Hematopoietic multipotent progenitor cell treated with erythropoietin and hydrocortisone succinate and interleukin-3 and kit ligand, for 6 days (in vitro differentiated cells): ENCODE measurements around the gene TEAD2.
"Not testable (repeated sequence)": the region's sequence is repeated elsewhere in the genome, so short reads cannot be mapped to it uniquely, and the experiment has no call there.

Experiments
- DNase-seq: peaks from one replicate; pipeline ENCODE4 v3.0.0-alpha.2; 2015

TEAD2 gene

DNA sequence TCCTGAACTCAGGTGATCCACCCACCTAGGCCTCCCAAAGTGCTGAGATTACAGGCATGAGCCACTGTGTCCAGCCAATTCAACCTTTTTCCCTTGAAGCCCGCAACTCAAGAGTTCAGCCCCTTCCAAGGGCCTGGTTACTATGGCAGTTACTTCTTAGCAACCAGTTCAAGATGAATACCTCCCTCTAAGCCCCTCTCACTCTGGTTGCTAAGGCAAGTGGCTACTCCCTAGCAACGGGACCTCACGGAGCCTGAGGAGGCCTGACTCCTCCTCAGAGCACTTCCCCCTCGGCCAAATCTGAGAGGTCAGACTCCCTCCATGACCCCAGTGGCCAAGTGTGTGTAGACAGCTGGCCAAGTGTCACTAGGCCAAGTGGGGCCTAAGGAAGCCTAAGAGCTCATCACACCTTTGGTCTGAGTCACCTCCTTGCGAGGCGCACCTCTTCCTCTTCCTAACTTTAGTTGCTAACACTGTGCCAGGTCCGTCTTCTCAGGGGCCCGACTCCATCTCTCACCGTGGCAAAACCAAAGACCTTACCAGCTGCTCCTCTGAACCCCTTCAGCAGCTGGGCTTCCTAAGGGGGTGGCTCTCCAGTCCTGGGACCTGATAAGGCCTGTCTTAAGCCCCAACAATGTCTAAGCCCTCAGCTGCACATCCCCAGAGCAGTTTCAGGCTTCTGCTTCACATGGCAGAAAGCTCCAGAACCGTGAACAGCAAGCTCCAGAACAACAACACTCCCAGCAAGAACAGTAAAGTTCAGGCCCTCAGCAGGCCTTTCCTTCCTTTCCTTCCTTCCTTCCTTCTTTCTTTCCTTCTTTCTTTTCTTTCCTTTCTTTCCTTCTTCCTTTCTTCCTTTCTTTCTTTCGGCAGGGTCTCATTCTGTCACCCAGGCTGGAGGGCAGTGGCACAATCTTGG, 17.5 kb downstream of the TEAD2 start:
- DNase-seq, result no peak

DNA sequence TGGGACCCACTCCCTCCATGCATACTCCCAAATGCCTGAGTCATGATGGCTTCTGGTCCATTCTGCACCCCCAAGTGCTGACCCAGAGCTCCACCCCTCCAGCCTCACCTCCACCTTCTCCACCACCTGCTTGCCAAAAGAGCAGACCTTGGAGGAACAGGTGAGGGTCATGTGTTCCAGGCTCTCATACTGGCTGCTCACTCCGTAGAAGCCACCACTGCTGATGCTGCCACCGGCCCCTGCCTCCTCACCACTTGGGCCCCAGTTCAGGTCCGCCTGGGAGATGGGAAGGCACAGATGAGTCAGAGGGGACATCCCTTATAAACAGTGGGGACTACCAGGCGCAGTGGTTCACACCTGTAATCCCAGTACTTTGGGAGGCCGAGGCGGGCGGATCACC, 19.1 kb downstream of the TEAD2 start:
- DNase-seq, result no peak

DNA sequence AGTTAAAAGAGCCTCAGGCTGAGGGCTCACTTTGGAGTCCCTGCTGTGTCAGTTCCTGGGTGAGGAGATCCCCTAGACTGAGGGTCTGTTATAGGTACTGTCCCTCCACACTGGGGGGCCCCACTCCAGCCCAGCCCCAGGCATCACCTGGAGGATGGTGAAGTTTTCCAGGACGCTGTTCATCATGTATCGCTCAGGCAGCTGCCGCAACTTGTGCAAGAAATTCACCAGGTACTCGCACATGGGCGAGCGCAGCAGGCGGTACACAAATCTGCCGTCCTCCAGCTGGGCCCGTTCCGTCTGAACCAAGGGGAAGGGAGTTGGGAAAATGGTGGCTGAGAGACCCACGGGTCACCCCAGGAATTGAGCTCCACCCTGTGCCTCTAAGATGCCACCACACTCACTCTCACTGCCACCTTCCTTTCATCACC, 19.9 kb downstream of the TEAD2 start:
- DNase-seq, result no peak

DNA sequence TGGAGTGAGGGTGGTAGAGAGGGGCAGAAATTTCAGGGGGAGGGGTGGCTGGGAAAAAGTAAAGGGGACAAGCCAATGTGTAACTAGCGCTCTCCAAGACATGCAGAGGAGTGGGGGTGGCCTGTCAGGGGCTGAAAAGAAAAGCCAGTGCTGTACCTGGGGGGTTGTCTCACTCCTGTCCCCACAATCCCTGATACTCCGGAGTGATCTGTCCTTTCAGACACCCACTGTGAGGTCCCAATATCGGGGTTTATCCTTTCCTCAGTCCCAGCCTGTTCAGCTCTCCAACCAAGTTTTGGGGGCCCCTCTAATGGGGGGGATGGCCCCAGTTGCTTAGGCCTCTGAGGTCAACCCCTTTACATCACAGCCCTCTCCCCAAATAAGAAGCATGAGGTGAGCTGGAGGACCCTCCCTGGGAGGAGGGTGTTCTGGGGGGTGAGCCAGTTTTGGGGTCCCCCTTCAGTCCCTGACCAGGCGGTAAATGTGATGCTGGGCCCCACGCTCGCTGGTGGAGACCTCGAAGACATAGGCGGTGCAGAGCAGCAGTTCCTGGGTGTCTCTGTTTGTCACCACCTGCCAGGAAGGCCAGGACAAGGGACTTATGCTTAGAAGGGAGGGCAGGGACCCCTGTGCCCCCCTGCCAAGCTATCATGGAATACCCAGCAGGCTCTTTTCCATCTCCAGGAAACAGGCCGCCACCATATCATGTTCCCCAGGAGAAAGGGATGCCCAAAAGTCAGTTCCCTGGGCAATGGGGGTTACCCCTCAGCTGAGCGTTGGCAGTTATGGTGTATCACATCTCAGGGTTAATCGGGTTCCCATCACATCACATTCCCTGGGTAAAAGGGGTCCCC, 21.1 kb downstream of the TEAD2 start:
- no peak for DNase-seq

DNA sequence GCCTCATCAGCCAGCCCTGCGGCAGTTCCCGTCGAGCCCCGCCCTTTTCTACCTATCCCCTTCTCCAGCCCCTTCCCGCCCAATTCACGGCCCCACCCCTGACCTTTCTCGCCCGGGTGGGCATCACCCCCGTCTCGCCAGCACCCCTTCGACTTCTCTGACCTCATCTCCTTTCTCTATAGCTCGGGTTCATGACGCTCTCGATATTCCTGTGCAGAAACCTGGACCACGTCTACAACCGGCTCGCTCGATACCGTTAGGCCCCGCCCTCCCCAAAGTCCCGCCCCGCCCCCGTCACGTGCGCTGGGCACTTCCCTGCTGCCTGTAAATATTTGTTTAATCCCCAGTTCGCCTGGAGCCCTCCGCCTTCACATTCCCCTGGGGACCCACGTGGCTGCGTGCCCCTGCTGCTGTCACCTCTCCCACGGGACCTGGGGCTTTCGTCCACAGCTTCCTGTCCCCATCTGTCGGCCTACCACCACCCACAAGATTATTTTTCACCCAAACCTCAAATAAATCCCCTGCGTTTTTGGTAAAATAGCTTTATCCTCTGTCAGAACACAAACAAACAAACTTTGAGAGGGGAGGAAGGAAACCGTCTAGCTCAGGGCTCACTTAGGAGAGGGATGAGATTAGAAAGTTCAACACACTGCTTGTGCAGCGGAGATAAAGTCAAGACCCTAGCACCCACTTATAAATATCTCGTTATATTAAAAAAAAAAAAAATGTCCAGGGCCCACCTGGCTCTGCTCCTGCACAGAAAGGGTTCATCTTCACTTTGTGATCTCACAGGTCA, 21.9 kb downstream of the TEAD2 start:
- DNase-seq, result no peak

DNA sequence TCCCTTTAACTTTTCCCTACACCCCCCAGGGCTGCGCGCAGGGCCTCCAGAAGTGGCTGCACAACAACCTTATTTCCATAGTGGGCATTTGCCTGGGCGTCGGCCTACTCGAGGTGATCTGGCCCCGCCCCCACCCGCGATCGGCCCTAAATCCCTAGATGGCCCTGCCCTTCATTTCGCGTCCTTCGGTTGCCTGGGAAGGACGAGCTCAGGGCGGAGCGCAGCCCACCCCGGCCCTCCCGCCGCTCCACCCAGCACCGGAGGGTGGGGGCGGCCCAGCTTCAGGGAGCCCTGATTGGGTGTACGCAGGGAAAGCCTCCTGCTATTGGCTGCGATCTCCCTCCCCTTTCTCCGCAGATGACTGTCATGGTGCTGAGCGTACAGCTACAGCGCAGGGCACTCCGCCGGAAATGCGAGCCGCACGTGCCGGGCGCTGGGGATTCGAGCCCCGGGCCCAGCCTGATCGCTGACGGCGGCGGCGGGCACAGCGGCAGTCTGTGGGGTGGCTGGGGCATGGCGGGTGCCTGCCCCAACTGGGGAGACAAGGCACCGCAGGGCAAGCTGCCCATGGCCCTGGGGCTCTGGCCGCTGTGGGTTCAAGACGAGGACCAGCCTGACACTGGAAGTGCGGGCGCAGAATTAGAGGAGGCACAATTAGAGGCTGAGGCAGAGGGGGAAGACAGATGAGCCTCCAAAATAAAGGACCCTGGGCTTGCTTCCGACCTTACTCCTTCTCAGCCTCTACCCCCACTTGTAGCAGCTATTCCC, 22.7 kb downstream of the TEAD2 start:
- DNase-seq, result no peak

DNA sequence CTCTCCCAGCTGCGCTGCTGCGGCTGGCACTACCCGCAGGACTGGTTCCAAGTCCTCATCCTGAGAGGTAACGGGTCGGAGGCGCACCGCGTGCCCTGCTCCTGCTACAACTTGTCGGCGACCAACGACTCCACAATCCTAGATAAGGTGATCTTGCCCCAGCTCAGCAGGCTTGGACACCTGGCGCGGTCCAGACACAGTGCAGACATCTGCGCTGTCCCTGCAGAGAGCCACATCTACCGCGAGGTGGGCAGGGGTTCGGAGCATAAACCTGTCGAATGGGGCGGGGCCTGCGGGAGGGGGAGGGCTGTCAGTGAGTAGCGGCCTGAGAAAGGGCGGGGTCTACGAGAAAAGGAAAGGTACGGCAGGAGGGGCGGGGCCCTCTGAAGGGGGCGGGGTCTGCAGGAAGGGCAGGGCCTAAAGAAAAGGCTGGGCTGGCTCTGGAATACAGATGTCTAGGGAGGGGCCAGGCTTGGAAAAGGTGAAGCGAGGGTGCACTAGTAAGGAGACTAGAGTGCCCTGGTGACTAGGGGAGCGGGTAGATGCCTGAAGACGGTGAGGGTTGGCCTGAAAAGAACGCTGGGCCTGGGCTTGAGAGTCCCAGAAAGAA, 23.4 kb downstream of the TEAD2 start:
- DNase-seq, result peak; percentile 38

DNA sequence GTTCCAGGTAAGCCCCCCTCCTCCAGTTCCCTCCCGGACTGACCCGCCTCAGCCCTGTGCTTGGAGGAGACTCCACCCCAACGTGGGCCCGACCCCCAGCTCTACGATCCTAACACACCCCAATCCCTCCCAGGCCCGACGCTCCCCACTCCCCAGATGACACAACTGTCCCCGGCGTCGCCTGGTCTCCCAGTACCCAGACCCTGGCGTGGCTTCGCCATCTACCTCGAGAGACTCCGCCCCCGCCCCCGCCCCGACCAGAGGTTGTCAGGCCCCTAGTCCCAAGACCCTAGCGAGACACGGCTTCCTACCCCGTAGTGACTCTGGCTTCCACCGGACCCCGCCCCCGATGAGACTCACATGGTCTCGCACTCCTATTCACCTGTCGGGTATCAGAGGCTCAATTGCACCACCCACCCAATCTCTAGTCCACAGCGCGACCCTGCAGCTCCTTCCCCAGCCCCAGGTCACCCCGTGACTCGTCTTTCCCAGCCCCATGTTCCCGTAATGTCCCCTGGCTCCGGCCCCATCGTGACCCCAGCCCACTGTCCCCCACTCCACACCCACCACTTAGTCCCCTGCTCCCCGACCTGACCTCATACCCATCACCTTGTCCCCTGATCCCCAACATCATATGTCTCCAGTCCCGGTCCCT, 24.1 kb downstream of the TEAD2 start:
- no peak for DNase-seq

DNA sequence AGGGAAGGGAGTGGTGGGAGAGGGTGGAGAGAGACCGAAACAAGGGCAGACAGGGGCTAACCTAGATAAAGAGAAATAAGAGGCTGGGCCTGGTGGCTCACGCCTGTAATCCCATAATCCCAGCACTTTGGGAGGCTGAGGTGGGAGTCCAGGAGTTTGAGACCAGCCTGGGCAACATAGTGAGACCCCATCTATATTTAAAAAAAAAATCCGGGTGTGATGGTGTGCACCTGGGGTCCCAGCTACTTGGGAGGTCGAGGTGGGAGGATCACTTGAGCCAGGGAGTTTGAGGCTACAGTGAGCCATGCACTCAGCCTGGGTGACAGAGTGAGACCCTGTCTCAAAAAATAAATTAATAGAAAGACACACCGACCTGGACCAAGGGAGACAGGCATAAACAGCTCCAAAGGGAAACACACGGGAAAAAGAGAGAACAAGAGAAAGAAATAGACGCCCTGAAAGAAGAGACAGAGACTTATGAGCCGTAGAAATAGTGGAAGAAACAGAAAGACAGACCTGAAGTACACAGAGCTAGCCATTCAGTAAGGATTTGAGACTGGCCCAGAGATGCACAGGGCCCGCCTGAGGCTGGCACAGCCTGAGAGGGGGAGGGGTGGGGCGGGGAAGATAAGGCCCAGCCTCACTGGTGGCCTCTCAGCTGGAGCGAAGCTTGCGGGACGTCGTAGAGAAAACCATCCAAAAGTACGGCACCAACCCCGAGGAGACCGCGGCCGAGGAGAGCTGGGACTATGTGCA, 24.8 kb downstream of the TEAD2 start:
- DNase-seq, result no peak

DNA sequence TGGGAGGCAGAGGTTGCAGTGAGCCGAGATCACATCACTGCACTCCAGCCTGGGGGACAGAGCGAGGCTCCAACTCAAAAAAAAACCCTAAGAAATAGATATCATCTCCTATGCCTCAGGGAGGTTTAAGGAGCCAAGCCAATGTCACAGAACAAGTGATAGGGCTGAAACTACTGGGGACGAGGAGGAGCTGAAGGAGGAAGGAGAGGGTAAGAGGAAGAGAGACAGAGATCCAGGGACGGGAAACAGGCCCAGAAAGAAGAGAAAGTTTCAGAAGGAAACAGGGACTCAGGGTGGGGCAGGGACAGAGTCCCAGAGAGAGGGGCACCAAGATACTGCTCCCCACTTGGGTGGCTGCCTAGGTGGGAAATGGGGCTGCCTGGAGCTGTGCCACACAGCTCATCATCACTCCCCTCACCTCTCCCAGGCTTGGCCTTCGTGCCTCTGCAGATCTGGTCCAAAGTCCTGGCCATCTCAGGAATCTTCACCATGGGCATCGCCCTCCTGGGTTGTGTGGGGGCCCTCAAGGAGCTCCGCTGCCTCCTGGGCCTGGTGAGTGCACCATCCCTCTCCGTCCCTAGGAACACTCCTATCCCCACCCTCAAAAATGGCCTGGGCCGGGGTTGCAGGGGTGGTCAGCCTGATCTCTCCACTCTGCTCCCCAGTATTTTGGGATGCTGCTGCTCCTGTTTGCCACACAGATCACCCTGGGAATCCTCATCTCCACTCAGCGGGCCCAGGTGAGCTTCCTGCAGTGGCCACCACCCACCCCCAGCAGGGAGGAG, 25.5 kb downstream of the TEAD2 start:
- no peak for DNase-seq

DNA sequence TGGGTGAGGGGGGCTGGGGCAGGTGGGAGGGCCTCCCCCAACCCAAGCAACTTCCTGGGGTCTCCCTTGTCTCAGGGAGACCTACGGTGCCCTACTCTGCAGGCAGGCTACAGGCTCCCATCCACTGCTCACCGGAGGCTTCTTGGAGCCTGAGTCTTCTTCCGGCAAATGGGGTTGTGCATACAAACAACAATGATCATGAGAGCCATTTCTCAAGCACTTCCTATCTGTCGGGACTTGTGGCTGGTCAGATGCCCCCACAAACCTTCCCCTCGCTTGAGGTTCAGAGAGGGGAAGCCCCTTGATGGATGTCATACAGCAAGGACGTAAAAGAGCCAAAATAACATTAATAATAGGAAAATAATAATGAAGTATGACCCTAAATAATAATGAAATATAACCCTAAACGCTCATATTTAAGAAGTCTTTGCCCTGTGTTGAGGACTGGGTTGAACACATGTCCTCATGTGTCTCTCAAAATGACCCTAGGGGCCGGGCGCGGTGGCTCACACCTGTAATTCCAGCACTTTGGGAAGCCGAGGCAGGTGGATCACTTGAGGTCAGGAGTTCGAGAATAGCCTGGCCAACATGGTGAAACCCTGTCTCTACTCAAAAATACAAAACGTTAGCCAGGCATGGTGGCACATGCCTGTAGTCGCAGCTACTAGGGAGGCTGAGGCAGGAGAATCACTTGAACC, 26.3 kb downstream of the TEAD2 start:
- peak; percentile 57 for DNase-seq

DNA sequence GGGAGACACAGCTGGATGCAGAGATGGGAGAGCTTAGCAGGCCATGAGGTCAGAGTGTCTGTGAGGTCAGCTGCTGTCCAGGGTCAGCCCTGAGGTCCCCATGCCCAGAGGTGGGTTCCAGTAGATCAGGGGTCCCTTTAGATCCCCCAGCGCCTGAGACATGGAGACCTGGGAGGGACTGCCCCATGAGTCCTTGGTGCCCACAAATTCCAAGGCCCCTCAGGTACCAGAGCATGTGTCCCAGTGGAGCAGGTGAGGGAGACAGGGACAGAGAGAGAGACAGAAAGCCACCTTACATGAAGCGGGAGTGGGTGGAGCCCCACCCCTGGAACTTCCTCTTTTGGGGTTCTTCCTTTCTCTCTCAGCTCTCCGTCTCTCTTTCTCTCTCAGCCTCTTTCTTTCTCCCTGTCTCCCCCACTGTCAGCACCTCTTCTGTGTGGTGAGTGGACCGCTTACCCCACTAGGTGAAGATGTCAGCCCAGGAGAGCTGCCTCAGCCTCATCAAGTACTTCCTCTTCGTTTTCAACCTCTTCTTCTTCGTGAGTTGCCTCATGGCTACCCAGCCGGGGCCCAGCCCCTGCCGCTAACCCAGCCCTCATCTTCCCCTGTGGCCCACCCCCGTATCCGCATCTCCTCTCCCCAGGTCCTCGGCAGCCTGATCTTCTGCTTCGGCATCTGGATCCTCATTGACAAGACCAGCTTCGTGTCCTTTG, 27.0 kb downstream of the TEAD2 start, which contains the start of gene CD37:
Gene CD37 (plus strand): TSS at position 336 of the 713 bp plus-strand sequence. CDS start 135 bp downstream, at position 471.
- peak; percentile 84 for DNase-seq

DNA sequence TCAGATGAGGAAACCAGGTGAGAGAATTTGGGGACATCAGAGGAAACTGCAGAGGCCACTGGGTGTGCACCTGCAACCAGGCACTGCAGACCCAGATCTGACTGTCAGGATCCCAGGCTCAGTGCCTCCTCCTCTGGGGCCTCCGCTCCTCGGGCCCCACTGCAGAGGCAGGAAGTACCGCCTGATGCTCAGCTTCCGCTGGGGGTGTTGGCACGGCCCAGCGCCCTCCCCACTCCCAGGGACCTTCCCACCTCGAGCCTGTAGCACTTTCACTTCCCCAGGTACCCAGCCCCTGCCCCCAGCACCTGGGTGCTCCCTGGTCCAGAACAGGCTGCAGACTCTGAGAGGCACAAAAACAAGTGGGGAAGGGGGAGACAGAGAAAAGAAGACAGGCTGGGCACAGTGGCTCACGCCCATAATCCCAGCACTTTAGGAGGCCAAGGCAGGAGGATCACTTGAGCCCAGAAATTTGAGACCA, 28.4 kb downstream of the TEAD2 start:
- DNase-seq, result peak; percentile 34

DNA sequence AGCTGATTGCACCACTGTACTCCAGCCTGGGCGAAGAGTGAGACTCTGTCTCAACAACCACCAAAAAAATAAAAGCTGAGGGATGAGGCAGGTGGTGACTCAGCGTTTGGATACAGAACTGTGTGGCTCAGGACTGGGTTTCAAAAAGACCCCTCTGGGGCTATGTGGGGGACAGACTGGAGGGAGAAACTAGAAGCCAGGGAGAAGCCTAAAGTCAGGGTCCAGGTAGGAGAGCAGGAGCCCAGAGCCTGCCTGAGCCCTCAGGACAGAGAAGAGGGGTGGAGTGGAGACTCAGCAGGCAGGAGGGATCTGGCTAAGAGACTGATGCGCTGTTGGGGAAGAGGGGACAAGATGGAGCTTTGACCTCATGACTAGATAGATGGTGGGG, 28.8 kb downstream of the TEAD2 start:
- DNase-seq, result no peak

DNA sequence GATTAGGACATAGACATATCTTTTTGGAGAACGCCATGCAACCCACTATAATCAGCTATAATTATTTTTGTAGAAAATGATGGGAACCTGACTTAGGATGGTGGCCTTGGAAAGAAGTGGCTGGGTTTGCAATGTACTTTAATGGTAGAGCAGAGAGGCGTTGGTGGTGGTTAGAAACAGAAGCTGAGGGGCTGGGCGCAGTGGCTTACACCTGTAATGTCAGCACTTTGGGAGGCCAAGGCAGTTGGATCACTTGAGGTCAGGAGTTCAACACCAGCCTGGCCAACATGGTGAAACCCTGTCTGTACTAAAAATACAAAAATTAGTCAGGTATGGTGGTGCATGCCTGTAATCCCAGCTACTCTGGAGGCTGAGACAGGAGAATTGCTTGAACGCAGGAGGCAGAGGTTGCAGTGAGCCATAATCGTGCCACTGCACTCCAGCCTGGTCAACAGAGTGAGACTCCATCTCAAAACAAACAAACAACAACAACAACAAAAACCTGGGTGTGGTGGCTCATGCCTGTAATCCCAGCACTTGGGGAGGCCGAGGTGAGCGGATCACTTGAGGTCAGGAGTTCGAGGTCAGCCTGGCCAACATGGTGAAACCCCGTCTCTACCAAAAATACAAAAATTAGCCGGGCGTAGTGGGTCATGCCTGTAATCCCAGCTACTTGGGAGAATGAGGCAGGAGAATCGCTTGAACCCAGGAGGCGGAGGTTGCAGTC, 29.4 kb downstream of the TEAD2 start:
- DNase-seq, result not testable (repeated sequence)

DNA sequence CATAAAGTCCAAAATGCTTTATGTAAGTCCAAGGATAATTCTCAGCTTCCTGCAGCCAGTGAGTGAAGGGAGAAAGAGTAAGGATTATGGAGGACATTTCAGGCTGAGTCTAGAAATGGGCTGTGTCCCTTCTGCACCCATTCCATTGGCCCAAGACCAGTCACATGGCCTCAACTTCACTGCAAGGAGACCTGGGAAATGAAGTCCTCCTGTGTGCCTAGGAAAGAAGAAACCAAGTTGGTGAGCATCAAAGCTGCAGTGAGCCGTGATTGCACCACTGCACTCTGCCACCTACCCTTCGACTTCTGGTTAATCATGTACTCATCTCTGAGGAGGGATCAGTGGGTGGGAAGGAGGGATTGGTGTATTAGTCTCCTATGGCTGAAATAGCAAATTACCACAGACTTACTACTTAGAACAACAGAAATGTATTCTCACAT, 30.6 kb downstream of the TEAD2 start:
- peak; percentile 84 for DNase-seq

DNA sequence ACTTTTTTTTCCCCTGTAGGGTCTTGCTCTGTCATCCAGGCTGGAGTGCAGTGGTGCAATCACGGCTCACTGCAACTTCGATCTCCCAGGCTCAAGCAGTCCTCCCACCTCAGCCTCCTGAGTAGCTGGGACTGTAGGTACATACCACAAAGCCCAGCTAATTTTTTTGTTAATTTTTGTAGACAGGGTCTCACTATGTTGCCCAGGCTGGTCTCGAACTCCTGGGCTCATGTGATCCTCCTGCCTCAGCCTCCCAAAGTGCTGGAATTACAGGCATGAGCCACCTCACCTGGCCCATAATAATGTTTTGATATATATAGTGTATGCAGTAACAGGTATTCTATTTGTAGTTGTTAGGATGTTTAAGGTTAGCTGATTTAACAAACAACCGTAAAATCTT, 31.0 kb downstream of the TEAD2 start:
- not testable (repeated sequence) for DNase-seq
